Epithelial cell of esophagus (primary cell): ENCODE measurements around the gene MACROD2.
A peak's percentile ranks its signal among the peaks of the same experiment; 100 is the strongest.

Source experiments
- DNase-seq: peaks from one replicate; pipeline ENCODE4 v3.0.0; 2010; ENCODE audit warnings: low read depth
- H3K4me3 ChIP-seq: 2 replicates; pipeline ENCODE4 v1.5.1; 2011; ENCODE audit warnings: mild to moderate bottlenecking, low read length, control low read depth
- TF ChIP-seq, protein P1 (sequence below): IDR thresholded peaks from 2 replicates; pipeline ENCODE4 v1.5.1; 2011; ENCODE audit warnings: low read depth, mild to moderate bottlenecking, low read length, control low read depth, inconsistent platforms; ENCODE audit not compliant: insufficient read depth; ENCODE audit errors: missing control alignments

The MACROD2 gene

DNA sequence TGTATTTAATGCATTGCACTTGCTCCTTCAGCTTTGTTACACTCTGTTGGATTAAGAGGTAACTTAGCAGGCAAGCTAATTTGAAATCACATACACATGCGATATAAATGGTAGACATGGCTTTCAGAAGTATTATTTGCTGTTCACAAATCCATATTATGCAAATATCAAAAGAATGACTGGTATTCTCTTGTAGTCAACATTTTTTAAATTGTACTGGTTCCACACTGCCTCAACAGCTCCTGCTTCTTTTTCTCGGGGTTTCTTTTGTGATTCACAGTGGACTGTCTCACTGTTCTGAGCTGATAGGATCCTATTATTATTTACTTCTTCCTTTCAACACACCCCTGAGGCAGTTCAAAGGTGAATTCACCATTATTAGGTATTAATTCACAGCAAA is 1650.5 kb downstream of the MACROD2 start:
- TF ChIP-seq, protein P1, sequence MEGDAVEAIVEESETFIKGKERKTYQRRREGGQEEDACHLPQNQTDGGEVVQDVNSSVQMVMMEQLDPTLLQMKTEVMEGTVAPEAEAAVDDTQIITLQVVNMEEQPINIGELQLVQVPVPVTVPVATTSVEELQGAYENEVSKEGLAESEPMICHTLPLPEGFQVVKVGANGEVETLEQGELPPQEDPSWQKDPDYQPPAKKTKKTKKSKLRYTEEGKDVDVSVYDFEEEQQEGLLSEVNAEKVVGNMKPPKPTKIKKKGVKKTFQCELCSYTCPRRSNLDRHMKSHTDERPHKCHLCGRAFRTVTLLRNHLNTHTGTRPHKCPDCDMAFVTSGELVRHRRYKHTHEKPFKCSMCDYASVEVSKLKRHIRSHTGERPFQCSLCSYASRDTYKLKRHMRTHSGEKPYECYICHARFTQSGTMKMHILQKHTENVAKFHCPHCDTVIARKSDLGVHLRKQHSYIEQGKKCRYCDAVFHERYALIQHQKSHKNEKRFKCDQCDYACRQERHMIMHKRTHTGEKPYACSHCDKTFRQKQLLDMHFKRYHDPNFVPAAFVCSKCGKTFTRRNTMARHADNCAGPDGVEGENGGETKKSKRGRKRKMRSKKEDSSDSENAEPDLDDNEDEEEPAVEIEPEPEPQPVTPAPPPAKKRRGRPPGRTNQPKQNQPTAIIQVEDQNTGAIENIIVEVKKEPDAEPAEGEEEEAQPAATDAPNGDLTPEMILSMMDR = no peak
- DNase-seq = no peak
- no peak overlapping the region for H3K4me3 ChIP-seq

DNA sequence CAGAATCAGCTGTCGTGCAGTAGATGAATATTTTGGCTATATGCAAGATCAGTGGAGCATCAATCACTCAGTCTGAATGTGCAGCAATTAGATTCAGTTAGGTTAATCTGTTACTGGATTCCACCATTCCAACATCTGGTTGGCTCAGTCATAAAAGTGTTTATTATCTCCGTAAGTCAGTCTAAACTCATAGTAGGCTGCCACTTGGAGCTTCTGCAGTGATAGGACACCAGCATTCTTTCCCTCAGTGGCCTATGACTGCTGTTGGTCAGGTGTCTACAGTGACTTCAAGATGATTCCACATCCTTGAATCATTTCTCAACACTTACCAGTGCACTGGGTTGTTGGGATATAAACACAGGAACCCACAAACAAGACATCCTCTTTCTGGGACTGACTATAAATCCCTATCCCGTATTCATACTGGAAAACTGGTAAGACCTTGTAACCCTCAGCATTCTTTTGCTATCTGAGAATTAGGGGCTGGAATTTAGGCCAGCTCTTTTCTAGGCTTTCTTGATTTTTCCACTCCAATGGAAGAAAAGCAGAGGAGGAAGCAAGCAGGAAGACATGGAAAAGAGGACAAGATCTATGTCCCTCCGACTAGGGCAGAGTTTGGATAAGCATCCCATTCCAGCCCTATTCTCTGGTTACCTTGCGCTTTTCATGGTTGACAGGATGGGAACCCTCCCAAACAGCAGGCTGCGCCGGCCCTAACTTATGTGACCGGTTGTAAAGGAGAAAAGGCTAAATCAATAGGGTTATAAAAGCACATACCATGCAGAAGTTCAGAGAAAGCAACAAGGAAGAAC is 1658.3 kb downstream of the MACROD2 start:
- TF ChIP-seq, protein P1 = no peak

GRCh38 chr20:15654208-15654649 is 1658.9 kb downstream of the MACROD2 start:
- no peak overlapping the region for H3K4me3 ChIP-seq
- peak; percentile 72 for DNase-seq
- TF ChIP-seq, protein P1 = peak; percentile 73

More for the DNA sequence above, 1658.3 kb downstream of the MACROD2 start:
- no peak for DNase-seq
- no peak overlapping the region for H3K4me3 ChIP-seq

- TF ChIP-seq, protein P1 = no peak
- no peak overlapping the region for H3K4me3 ChIP-seq
- DNase-seq = no peak
These were observed 1660.1 kb downstream of the MACROD2 start for GRCh38 chr20:15655295-15655874.

DNA sequence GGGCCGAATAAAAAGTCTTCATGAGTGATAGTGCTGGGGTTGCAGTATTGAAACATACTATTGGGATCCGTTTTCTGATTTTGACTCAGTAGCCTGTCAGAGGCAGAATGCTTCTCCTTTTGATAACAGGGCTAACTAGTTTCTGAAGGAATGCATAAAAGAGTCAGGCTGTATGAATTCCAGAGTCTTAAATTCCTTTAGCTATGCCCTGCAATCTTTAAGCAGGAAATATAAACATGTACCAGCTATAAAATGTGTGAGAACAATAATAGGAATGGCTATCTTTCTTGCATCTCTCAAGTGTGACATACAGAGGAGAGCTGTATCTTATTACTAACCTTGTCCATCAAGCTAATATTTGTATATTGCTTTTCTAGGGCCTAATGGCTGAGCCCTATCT is 1660.8 kb downstream of the MACROD2 start:
- no peak for DNase-seq
- no peak overlapping the region for H3K4me3 ChIP-seq
- TF ChIP-seq, protein P1 = no peak

DNA sequence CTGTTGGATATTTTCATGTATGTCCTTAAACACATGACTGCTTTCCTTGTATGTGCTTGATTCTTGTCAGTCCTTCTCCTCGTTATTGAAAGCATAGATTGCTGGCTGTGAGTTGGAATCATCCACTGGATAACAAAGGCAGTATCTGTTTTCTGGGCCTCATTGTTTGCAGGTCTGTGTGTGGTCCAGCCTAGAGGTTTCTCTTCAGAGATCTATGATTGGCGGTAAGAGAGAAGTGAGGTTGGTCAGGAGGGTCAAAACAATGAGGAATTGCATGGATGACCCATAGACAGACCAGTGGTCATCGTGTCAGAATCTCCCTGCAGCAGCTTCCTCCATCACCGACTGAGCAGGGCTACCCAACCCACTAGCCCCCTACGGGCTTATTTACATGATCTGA is 1663.0 kb downstream of the MACROD2 start:
- no peak for DNase-seq
- H3K4me3 ChIP-seq = no peak overlapping the region
- TF ChIP-seq, protein P1 = no peak
